K562 (cell line): Measurements from ENCODE around the gene PPP1R15A. TPM values are rescaled to one million over a fixed set of nuclear protein-coding genes. Genes with fewer than 3 reads are reported as not detected.

Source experiments
- CC2D1A ChIP-seq: fragments of 450-650 bp; IDR thresholded peaks from 2 replicates; pipeline ENCODE4 v1.6.1; 2017; ENCODE audit warnings: mild to moderate bottlenecking
- E2F6 ChIP-seq, 2 experiments: IDR thresholded peaks; 2 replicates each; pipeline ENCODE4 v1.6.1; 2011; ENCODE audit warnings: borderline replicate concordance in 1 of 2, control low read depth in 1 of 2, low read depth in 1 of 2, low read length in 1 of 2, mild to moderate bottlenecking in 1 of 2, mixed read lengths in 1 of 2, moderate library complexity in 1 of 2; ENCODE audit not compliant: insufficient read depth in 1 of 2, insufficient read length in 1 of 2, poor library complexity in 1 of 2, severe bottlenecking in 1 of 2; ENCODE audit errors: extremely low read depth in 1 of 2
- FIP1L1 ChIP-seq: fragments of 200-400 bp; formaldehyde crosslinking; IDR thresholded peaks from 2 replicates; pipeline ENCODE4 v1.6.1; 2018; ENCODE audit warnings: mild to moderate bottlenecking, low read depth, low read length; ENCODE audit not compliant: poor library complexity, severe bottlenecking
- HMGN3 ChIP-seq: IDR thresholded peaks from 2 replicates; pipeline ENCODE4 v1.6.1; 2011; ENCODE audit warnings: borderline replicate concordance, low read depth, mild to moderate bottlenecking, mixed read lengths, low read length; ENCODE audit not compliant: insufficient read length; ENCODE audit errors: extremely low read depth
- HNRNPUL1 ChIP-seq: fragments of 200-400 bp; formaldehyde crosslinking; IDR thresholded peaks from 2 replicates; pipeline ENCODE4 v1.6.1; 2017; ENCODE audit warnings: low read length
- JUND ChIP-seq, 2 experiments: IDR thresholded peaks; 2 replicates in 1 of 2; 3 replicates in 1 of 2; pipeline ENCODE4 v1.6.1; 2011; ENCODE audit warnings: borderline replicate concordance in 2 of 2, low read depth in 2 of 2, low read length in 2 of 2, improper control_type of control experiment in 1 of 2, missing biosample characterization in 1 of 2, missing genetic modification characterization in 1 of 2, missing genetic modification reagents in 1 of 2
- KHSRP ChIP-seq: fragments of 450-650 bp; IDR thresholded peaks from 2 replicates; pipeline ENCODE4 v1.6.1; 2017
- RBBP5 ChIP-seq: fragments of 200-600 bp; sonication (generic); IDR thresholded peaks from 2 replicates; pipeline ENCODE4 v1.6.1; 2012; ENCODE audit warnings: borderline replicate concordance, mild to moderate bottlenecking, low read length, control low read depth, inconsistent platforms; ENCODE audit not compliant: insufficient read depth, poor library complexity, severe bottlenecking
- RFX5 ChIP-seq: IDR thresholded peaks from 2 replicates; pipeline ENCODE4 v1.6.1; 2011; ENCODE audit warnings: low read depth, mild to moderate bottlenecking, improper control_type of control experiment, low read length
- SNIP1 ChIP-seq: fragments of 450-650 bp; IDR thresholded peaks from 2 replicates; pipeline ENCODE4 v1.7.1; 2017; ENCODE audit warnings: low read depth, mild to moderate bottlenecking
- SRF ChIP-seq, 2 experiments: fragments of 250-450, 450-650 bp in 1 of 2; sonication (Bioruptor Pico) in 1 of 2; sonication (generic) in 1 of 2; formaldehyde crosslinking; IDR thresholded peaks; 2 replicates each; pipeline versions ENCODE4 v1.5.0 to v1.5.1; 2020 to 2022; ENCODE audit warnings: mild to moderate bottlenecking in 1 of 2, missing genetic modification reagents in 1 of 2
- ZBTB11 ChIP-seq, 3 experiments: fragments of 200-800 bp in 1 of 3; fragments of 250-450 bp in 1 of 3; fragments of 450-650 bp in 1 of 3; sonication (Bioruptor Pico) in 1 of 3; sonication (Bioruptor generic) in 1 of 3; formaldehyde crosslinking in 1 of 3; IDR thresholded peaks; 2 replicates each; pipeline versions ENCODE4 v1.6.1 to v1.8.0; 2016 to 2022; ENCODE audit warnings: mild to moderate bottlenecking in 2 of 3, missing genetic modification characterization in 2 of 3, missing compliant biosample characterization in 1 of 3, moderate library complexity in 1 of 3
- ZC3H11A ChIP-seq: IDR thresholded peaks from 2 replicates; pipeline ENCODE4 v1.6.1; 2012; ENCODE audit warnings: low read depth, low read length, improper control_type of control experiment
- ZNF121 ChIP-seq: sonication (generic); formaldehyde crosslinking; conservative IDR thresholded peaks from 2 replicates; pipeline ENCODE4 v1.8.0; 2022; ENCODE audit warnings: missing genetic modification reagents
- ZNF23 ChIP-seq: fragments of 250-450 bp; sonication (Bioruptor Pico); IDR thresholded peaks from 2 replicates; pipeline ENCODE4 v1.4.0; 2020; ENCODE audit warnings: mild to moderate bottlenecking
- ZNF282 ChIP-seq: sonication (generic); formaldehyde crosslinking; IDR thresholded peaks from 2 replicates; pipeline ENCODE4 v1.8.1; 2023; ENCODE audit warnings: missing genetic modification reagents
- ZNF311 ChIP-seq: fragments of 250-450 bp; sonication (Bioruptor Pico); IDR thresholded peaks from 2 replicates; pipeline ENCODE4 v1.4.0; 2020; ENCODE audit warnings: mild to moderate bottlenecking, moderate library complexity
- polyA plus RNA-seq, 8 experiments: library from polyadenylated mRNA; depleted of rRNA in 4 of 8; stranded (reverse) in 5 of 8; unstranded in 3 of 8; fragments of >200 nt; fragmentation: Nextera tagmentation in 2 of 8; fragmentation: Illumina TruSeq in 1 of 8; extraction: Ambion mirVana in 2 of 8; extraction: Trizol in 1 of 8; gene quantifications; 2 replicates each; pipeline versions ENCODE4 v1.2.1 to v1.2.3, GENCODE V29; 2011 to 2014; ENCODE audit warnings: inconsistent platforms in 1 of 8, missing spikeins in 1 of 8
- total RNA-seq, 7 experiments: library from RNA; depleted of rRNA in 6 of 7; stranded (reverse); fragments of >200 nt in 6 of 7; fragmentation: Illumina TruSeq in 2 of 7; extraction: Trizol in 2 of 7; gene quantifications; 2 replicates each; pipeline versions ENCODE4 v1.2.1 to v1.2.3, GENCODE V29; 2011 to 2021; ENCODE audit warnings: low replicate concordance in 1 of 7

Gene PPP1R15A
- total and polyA plus RNA-seq, 9 of the 15 experiments (the other 6 are each of a cell fraction or from before 2014, with no cell fraction given), result 0.42 to 73.7 (median 44.0) TPM

- TF ChIP-seq RBBP5 (no peak), ZNF121 (CRISPR knock-in tag) (no peak), CC2D1A (no peak), ZNF311 (no peak), FIP1L1 (no peak), ZNF282 (CRISPR knock-in tag) (no peak), RFX5 (no peak), JUND (IDR thresholded peaks at IDR 0.05; ENCODE audit: borderline replicate concordance, low read depth, low read length) (peak; percentile 10; the same call in 1 of the 2 replicates), JUND (tag; IDR thresholded peaks at IDR 0.05; ENCODE audit: borderline replicate concordance, low read depth, low read length) (no peak), ZC3H11A (no peak), E2F6 (IDR thresholded peaks at IDR 0.05; ENCODE audit: borderline replicate concordance in 1 of 2, extremely low read depth in 1 of 2, insufficient read depth in 1 of 2, insufficient read length in 1 of 2, low read depth in 1 of 2, low read length in 1 of 2, poor library complexity in 1 of 2, severe bottlenecking in 1 of 2) (no peak), HMGN3 (peak; percentile 43), ZNF23 (CRISPR knock-in tag) (no peak), ZBTB11 (CRISPR knock-in tag; IDR thresholded peaks at IDR 0.05) (no peak), HNRNPUL1 (no peak), SRF (CRISPR knock-in tag; IDR thresholded peaks at IDR 0.05) (no peak), SNIP1 (no peak), KHSRP (no peak)
Measured at GRCh38 chr19:48896191-48896720, 24.0 kb downstream of the PPP1R15A start (continued).
